ENCODE data around the gene GALNT15. TPM values are rescaled to one million over a fixed set of nuclear protein-coding genes. Genes with fewer than 3 reads are reported as not detected.

GALNT15 gene
- total RNA-seq, 1 experiment from 2014 or later = 0.13 TPM

- in situ Hi-C loops (cut with HindIII; ENCODE audit: low pct_unique_long_range_greater_than_20kb, low sequenced_read_pairs) = no loop called here
- DNase-seq (ENCODE audit: low read depth, low spot score) = no peak
Measured at GRCh38 chr3:16254916-16255315, 80.4 kb downstream of the GALNT15 start.

GRCh38 chr3:16255326-16255725 is 80.8 kb downstream of the GALNT15 start:
- in situ Hi-C loops (cut with HindIII; ENCODE audit: low pct_unique_long_range_greater_than_20kb, low sequenced_read_pairs) = no loop called here
- no peak for DNase-seq (ENCODE audit: low read depth, low spot score)

GRCh38 chr3:16255726-16256125 is 81.2 kb downstream of the GALNT15 start:
- in situ Hi-C loops (cut with HindIII; ENCODE audit: low pct_unique_long_range_greater_than_20kb, low sequenced_read_pairs) = no loop called here

GRCh38 chr3:16257309-16257708 is 82.8 kb downstream of the GALNT15 start:
- peak; percentile 90 for DNase-seq (ENCODE audit: low read depth, low spot score)
- in situ Hi-C loops (cut with HindIII; ENCODE audit: low pct_unique_long_range_greater_than_20kb, low sequenced_read_pairs) = no loop called here

More at GRCh38 chr3:16255726-16256125, 81.2 kb downstream of the GALNT15 start:
- no peak for DNase-seq (ENCODE audit: low read depth, low spot score)

- no peak for DNase-seq (ENCODE audit: low read depth, low spot score)
- in situ Hi-C loops (cut with HindIII; ENCODE audit: low pct_unique_long_range_greater_than_20kb, low sequenced_read_pairs) = no loop called here
Measured at GRCh38 chr3:16258177-16258576, 83.7 kb downstream of the GALNT15 start.

GRCh38 chr3:16258866-16259265 is 84.4 kb downstream of the GALNT15 start:
- no peak for DNase-seq (ENCODE audit: low read depth, low spot score)
- in situ Hi-C loops (cut with HindIII; ENCODE audit: low pct_unique_long_range_greater_than_20kb, low sequenced_read_pairs) = no loop called here

- in situ Hi-C loops (cut with HindIII; ENCODE audit: low pct_unique_long_range_greater_than_20kb, low sequenced_read_pairs) = no loop called here
- DNase-seq (ENCODE audit: low read depth, low spot score) = no peak
Measured at GRCh38 chr3:16260046-16260445, 85.6 kb downstream of the GALNT15 start.

GRCh38 chr3:16262174-16262573 is 87.7 kb downstream of the GALNT15 start:
- DNase-seq (ENCODE audit: low read depth, low spot score) = no peak
- in situ Hi-C loops (cut with HindIII; ENCODE audit: low pct_unique_long_range_greater_than_20kb, low sequenced_read_pairs) = no loop called here

- in situ Hi-C loops (cut with HindIII; ENCODE audit: low pct_unique_long_range_greater_than_20kb, low sequenced_read_pairs) = no loop called here
Measured at GRCh38 chr3:16264174-16264707, 89.8 kb downstream of the GALNT15 start.

GRCh38 chr3:16264708-16265454 is 90.4 kb downstream of the GALNT15 start, which contains the start of the genes DPH3 and OXNAD1:
Gene DPH3 (minus strand): TSS chr3:16264943. CDS start chr3:16264876, 67 bp downstream.
Gene OXNAD1 (plus strand): TSS chr3:16265212. CDS start chr3:16270953, 5,741 bp downstream.
- peak; percentile 99 for DNase-seq (ENCODE audit: low read depth, low spot score)
- in situ Hi-C loops (cut with HindIII; ENCODE audit: low pct_unique_long_range_greater_than_20kb, low sequenced_read_pairs) = no loop called here

More at GRCh38 chr3:16264174-16264707, 89.8 kb downstream of the GALNT15 start:
- DNase-seq (ENCODE audit: low read depth, low spot score) = no peak

GRCh38 chr3:16265455-16265786 is 90.9 kb downstream of the GALNT15 start:
- no peak for DNase-seq (ENCODE audit: low read depth, low spot score)
- in situ Hi-C loops (cut with HindIII; ENCODE audit: low pct_unique_long_range_greater_than_20kb, low sequenced_read_pairs) = no loop called here

GRCh38 chr3:16266714-16267113 is 92.2 kb downstream of the GALNT15 start:
- in situ Hi-C loops (cut with HindIII; ENCODE audit: low pct_unique_long_range_greater_than_20kb, low sequenced_read_pairs) = no loop called here
- no peak for DNase-seq (ENCODE audit: low read depth, low spot score)

- DNase-seq (ENCODE audit: low read depth, low spot score) = no peak
- in situ Hi-C loops (cut with HindIII; ENCODE audit: low pct_unique_long_range_greater_than_20kb, low sequenced_read_pairs) = no loop called here
Measured at GRCh38 chr3:16270855-16271254, 96.4 kb downstream of the GALNT15 start.

- in situ Hi-C loops (cut with HindIII; ENCODE audit: low pct_unique_long_range_greater_than_20kb, low sequenced_read_pairs) = no loop called here
- no peak for DNase-seq (ENCODE audit: low read depth, low spot score)
Measured at GRCh38 chr3:16272588-16272987, 98.1 kb downstream of the GALNT15 start.

- no peak for DNase-seq (ENCODE audit: low read depth, low spot score)
- in situ Hi-C loops (cut with HindIII; ENCODE audit: low pct_unique_long_range_greater_than_20kb, low sequenced_read_pairs) = no loop called here
Measured at GRCh38 chr3:16273867-16274266, 99.4 kb downstream of the GALNT15 start.

GRCh38 chr3:16277471-16277870 is 103.0 kb downstream of the GALNT15 start:
- in situ Hi-C loops (cut with HindIII; ENCODE audit: low pct_unique_long_range_greater_than_20kb, low sequenced_read_pairs) = no loop called here
- no peak for DNase-seq (ENCODE audit: low read depth, low spot score)

- no peak for DNase-seq (ENCODE audit: low read depth, low spot score)
- in situ Hi-C loops (cut with HindIII; ENCODE audit: low pct_unique_long_range_greater_than_20kb, low sequenced_read_pairs) = no loop called here
Measured at GRCh38 chr3:16279010-16279801, 104.7 kb downstream of the GALNT15 start.

- DNase-seq (ENCODE audit: low read depth, low spot score) = no peak
Measured at GRCh38 chr3:16280671-16281070, 106.2 kb downstream of the GALNT15 start.

More at GRCh38 chr3:16280671-16281070, 106.2 kb downstream of the GALNT15 start:
- in situ Hi-C loops (cut with HindIII; ENCODE audit: low pct_unique_long_range_greater_than_20kb, low sequenced_read_pairs) = no loop called here
